ENCODE measurements around the gene PRND. TPM values are rescaled to one million over a fixed set of nuclear protein-coding genes. Genes with fewer than 3 reads are reported as not detected.
"Not testable (repeated sequence)": the region's sequence is repeated elsewhere in the genome, so short reads cannot be mapped to it uniquely, and the experiment has no call there.

The PRND gene
- polyA plus RNA-seq, 1 donor: 3.0 TPM

GRCh38 chr20:4708036-4708435 lies 13.7 kb upstream of the PRND start:
- no peak for DNase-seq

GRCh38 chr20:4708856-4709255 lies 12.9 kb upstream of the PRND start:
- DNase-seq: no peak

GRCh38 chr20:4709261-4710105 lies 12.2 kb upstream of the PRND start:
- DNase-seq: no peak

GRCh38 chr20:4710106-4710475 lies 11.6 kb upstream of the PRND start:
- no peak for DNase-seq

GRCh38 chr20:4711511-4711910 lies 10.2 kb upstream of the PRND start:
- no peak for DNase-seq

- DNase-seq: no peak
Measured at GRCh38 chr20:4713401-4713800, 8.3 kb upstream of the PRND start.

- DNase-seq: no peak
Measured at GRCh38 chr20:4714818-4715217, 6.9 kb upstream of the PRND start.

GRCh38 chr20:4717816-4718570 lies 3.7 kb upstream of the PRND start:
- no peak for DNase-seq

GRCh38 chr20:4719190-4719589 lies 2.5 kb upstream of the PRND start:
- DNase-seq: no peak

- DNase-seq: peak; percentile 58
Measured at GRCh38 chr20:4720041-4720976, 1.4 kb upstream of the PRND start.

- no peak for DNase-seq
Measured at GRCh38 chr20:4720977-4721349, 746 bp upstream of the PRND start.

GRCh38 chr20:4722571-4722970 lies 862 bp downstream of the PRND start:
- DNase-seq: no peak

GRCh38 chr20:4722993-4723392 lies 1.3 kb downstream of the PRND start:
- no peak for DNase-seq

- not testable (repeated sequence) for DNase-seq
Measured at GRCh38 chr20:4723553-4723952, 1.8 kb downstream of the PRND start.

GRCh38 chr20:4724459-4725262 lies 3.0 kb downstream of the PRND start:
- DNase-seq: no peak

- DNase-seq: no peak
Measured at GRCh38 chr20:4725263-4725550, 3.5 kb downstream of the PRND start.

- DNase-seq: no peak
Measured at GRCh38 chr20:4726710-4727397, 5.1 kb downstream of the PRND start.

GRCh38 chr20:4728120-4728760 lies 6.5 kb downstream of the PRND start:
- DNase-seq: no peak

GRCh38 chr20:4729265-4729664 lies 7.6 kb downstream of the PRND start:
- no peak for DNase-seq

GRCh38 chr20:4730780-4731179 lies 9.1 kb downstream of the PRND start:
- DNase-seq: no peak

- DNase-seq: no peak
Measured at GRCh38 chr20:4736875-4737274, 15.2 kb downstream of the PRND start.

All from left kidney (tissue), 2 donors.